SK-N-MC (cell line): Measurements from ENCODE around the gene RICTOR.

Source experiments
- DNase-seq: peaks from one replicate; pipeline ENCODE4 v3.0.0-alpha.2; 2011; ENCODE audit warnings: low read depth, low spot score
- H3K27ac ChIP-seq: fragments of 200-600 bp; sonication (generic); 2 replicates; pipeline ENCODE4 v1.5.1; 2016; ENCODE audit warnings: mixed run types
- H3K36me3 ChIP-seq: fragments of 200-600 bp; sonication (generic); 2 replicates; pipeline ENCODE4 v1.6.1; 2017; ENCODE audit warnings: antibody characterized with exemption, low read length, mixed read lengths; ENCODE audit not compliant: insufficient read depth
- H3K4me3 ChIP-seq: fragments of 200-600 bp; sonication (generic); 2 replicates; pipeline ENCODE4 v1.5.1; 2016
- H3K9ac ChIP-seq: fragments of 200-600 bp; sonication (generic); 2 replicates; pipeline ENCODE4 v1.8.0; 2017; ENCODE audit warnings: mixed run types, mixed read lengths; ENCODE audit not compliant: insufficient read length
- H3K9me3 ChIP-seq: fragments of 200-600 bp; sonication (generic); 2 replicates; pipeline ENCODE4 v1.6.1; 2017; ENCODE audit warnings: low read depth, mild to moderate bottlenecking, antibody characterized with exemption, low read length, moderate library complexity, mixed read lengths
- EZH2 ChIP-seq: fragments of 200-600 bp; sonication (generic); IDR thresholded peaks from one replicate; pipeline ENCODE4 v1.6.1; 2017; ENCODE audit warnings: antibody characterized with exemption
- FOXP2 ChIP-seq: optimal IDR thresholded peaks from 2 replicates; pipeline ENCODE3; 2011; ENCODE audit warnings: mild to moderate bottlenecking, moderate library complexity; ENCODE audit not compliant: insufficient read depth; ENCODE audit errors: extremely low read length, control extremely low read depth
- POLR2AphosphoS5 ChIP-seq: IDR thresholded peaks from 2 replicates; pipeline ENCODE4 v1.6.1; 2012; ENCODE audit warnings: mild to moderate bottlenecking, low read depth, low read length, borderline replicate concordance

The RICTOR gene

GRCh38 chr5:39115644-39116343 is 41.6 kb upstream of the RICTOR start:
- H3K4me3 ChIP-seq, result no peak overlapping the region
- TF ChIP-seq FOXP2, result no peak
- no peak for TF ChIP-seq EZH2
- TF ChIP-seq POLR2AphosphoS5, result no peak
- no peak overlapping the region for H3K9ac ChIP-seq
- no peak overlapping the region for H3K27ac ChIP-seq
- H3K9me3 ChIP-seq, result no peaks in the 10 kb centered on the region
- no peaks in the 10 kb centered on the region for H3K36me3 ChIP-seq
- no peak for DNase-seq

- TF ChIP-seq POLR2AphosphoS5, result no peak
- TF ChIP-seq EZH2, result no peak
- no peak for TF ChIP-seq FOXP2
- no peak overlapping the region for H3K27ac ChIP-seq
- H3K9ac ChIP-seq, result no peak overlapping the region
- DNase-seq, result no peak
- no peaks in the 10 kb centered on the region for H3K9me3 ChIP-seq
- H3K36me3 ChIP-seq, result no peaks in the 10 kb centered on the region
- H3K4me3 ChIP-seq, result no peak overlapping the region
Observed at GRCh38 chr5:39114155-39114554, 40.0 kb upstream of the RICTOR start.

- no peaks in the 10 kb centered on the region for H3K36me3 ChIP-seq
- no peak overlapping the region for H3K4me3 ChIP-seq
- H3K27ac ChIP-seq, result no peak overlapping the region
- no peak overlapping the region for H3K9ac ChIP-seq
- H3K9me3 ChIP-seq, result no peaks in the 10 kb centered on the region
- no peak for DNase-seq
- TF ChIP-seq EZH2 (no peak), POLR2AphosphoS5 (no peak), FOXP2 (no peak)
Observed at GRCh38 chr5:39113354-39113953, 39.3 kb upstream of the RICTOR start.

- DNase-seq, result no peak
- Histone ChIP-seq H3K9me3 (no peaks in the 10 kb centered on the region), H3K9ac (no peak overlapping the region), H3K27ac (no peak overlapping the region), H3K4me3 (no peak overlapping the region), H3K36me3 (no peaks in the 10 kb centered on the region)
- TF ChIP-seq EZH2 (no peak), POLR2AphosphoS5 (no peak), FOXP2 (no peak)
Observed at GRCh38 chr5:39109606-39110005, 35.4 kb upstream of the RICTOR start.

- DNase-seq, result no peak
- H3K27ac ChIP-seq, result no peak overlapping the region
- TF ChIP-seq POLR2AphosphoS5 (no peak), FOXP2 (no peak), EZH2 (no peak)
- no peaks in the 10 kb centered on the region for H3K9me3 ChIP-seq
- no peak overlapping the region for H3K4me3 ChIP-seq
- no peak overlapping the region for H3K9ac ChIP-seq
- no peaks in the 10 kb centered on the region for H3K36me3 ChIP-seq
Observed at GRCh38 chr5:39108987-39109386, 34.8 kb upstream of the RICTOR start.

GRCh38 chr5:39107350-39107749 is 33.2 kb upstream of the RICTOR start:
- DNase-seq, result no peak
- no peaks in the 10 kb centered on the region for H3K9me3 ChIP-seq
- H3K4me3 ChIP-seq, result no peak overlapping the region
- no peaks in the 10 kb centered on the region for H3K36me3 ChIP-seq
- H3K9ac ChIP-seq, result no peak overlapping the region
- H3K27ac ChIP-seq, result no peak overlapping the region
- no peak for TF ChIP-seq POLR2AphosphoS5
- TF ChIP-seq EZH2, result no peak
- TF ChIP-seq FOXP2, result no peak

GRCh38 chr5:39106322-39106721 is 32.1 kb upstream of the RICTOR start:
- Histone ChIP-seq H3K4me3 (no peak overlapping the region), H3K9me3 (no peaks in the 10 kb centered on the region), H3K9ac (no peak overlapping the region), H3K27ac (no peak overlapping the region), H3K36me3 (no peaks in the 10 kb centered on the region)
- no peak for TF ChIP-seq EZH2
- no peak for DNase-seq

- Histone ChIP-seq H3K4me3 (no peak overlapping the region), H3K9ac (no peak overlapping the region), H3K27ac (no peak overlapping the region), H3K9me3 (no peaks in the 10 kb centered on the region), H3K36me3 (no peaks in the 10 kb centered on the region)
- TF ChIP-seq EZH2 (no peak), POLR2AphosphoS5 (no peak), FOXP2 (no peak)
- no peak for DNase-seq
Observed at GRCh38 chr5:39104221-39104620, 30.0 kb upstream of the RICTOR start.

- no peaks in the 10 kb centered on the region for H3K36me3 ChIP-seq
- no peak overlapping the region for H3K9ac ChIP-seq
- no peak for TF ChIP-seq EZH2
- TF ChIP-seq POLR2AphosphoS5, result no peak
- no peak for TF ChIP-seq FOXP2
- no peaks in the 10 kb centered on the region for H3K9me3 ChIP-seq
- H3K27ac ChIP-seq, result no peak overlapping the region
- no peak for DNase-seq
- no peak overlapping the region for H3K4me3 ChIP-seq
Observed at GRCh38 chr5:39102684-39103155, 28.5 kb upstream of the RICTOR start.
